Retina (tissue), 1 donor: ENCODE results near the gene PRSS8.
A peak's percentile ranks its signal among the peaks of the same experiment; 100 is the strongest.

Experiments
- DNase-seq: peaks from one replicate; pipeline ENCODE4 v3.0.0-alpha.2; 2016

The PRSS8 gene

GRCh38 chr16:31099860-31100638 is 35.5 kb downstream of the PRSS8 start:
- DNase-seq = no peak

GRCh38 chr16:31094424-31095120 is 41.0 kb downstream of the PRSS8 start, which contains the start of gene VKORC1:
Gene VKORC1 (minus strand): TSS chr16:31094797. CDS start chr16:31094729, 68 bp downstream.
- peak; percentile 94 for DNase-seq

GRCh38 chr16:31094088-31094423 is 41.5 kb downstream of the PRSS8 start:
- DNase-seq = no peak

- DNase-seq = peak; percentile 52
These were observed 42.3 kb downstream of the PRSS8 start for GRCh38 chr16:31093132-31093703.

- no peak for DNase-seq
These were observed 43.2 kb downstream of the PRSS8 start for GRCh38 chr16:31092330-31092729.

GRCh38 chr16:31090540-31090939 is 45.0 kb downstream of the PRSS8 start:
- DNase-seq = no peak

GRCh38 chr16:31089199-31089598 is 46.3 kb downstream of the PRSS8 start:
- no peak for DNase-seq

GRCh38 chr16:31088459-31089183 is 46.9 kb downstream of the PRSS8 start, which contains the start of gene PRSS53:
Gene PRSS53 (minus strand): TSS chr16:31088943. CDS start chr16:31088809, 134 bp downstream.
- no peak for DNase-seq

- no peak for DNase-seq
These were observed 47.6 kb downstream of the PRSS8 start for GRCh38 chr16:31087971-31088370.

- DNase-seq = no peak
These were observed 48.0 kb downstream of the PRSS8 start for GRCh38 chr16:31087481-31087880.

- no peak for DNase-seq
These were observed 49.0 kb downstream of the PRSS8 start for GRCh38 chr16:31086629-31086906.

GRCh38 chr16:31085873-31086628 is 49.5 kb downstream of the PRSS8 start:
- DNase-seq = no peak

- DNase-seq = no peak
These were observed 50.1 kb downstream of the PRSS8 start for GRCh38 chr16:31085411-31085810.

GRCh38 chr16:31084584-31085302 is 50.8 kb downstream of the PRSS8 start:
- no peak for DNase-seq

- DNase-seq = no peak
These were observed 51.5 kb downstream of the PRSS8 start for GRCh38 chr16:31083981-31084380.

GRCh38 chr16:31083556-31083955 is 52.0 kb downstream of the PRSS8 start:
- no peak for DNase-seq

- DNase-seq = no peak
These were observed 52.4 kb downstream of the PRSS8 start for GRCh38 chr16:31083081-31083480.

- no peak for DNase-seq
These were observed 53.0 kb downstream of the PRSS8 start for GRCh38 chr16:31082368-31083045.
